Spleen (tissue), 7 donors: ENCODE data around the gene STK38.

ENCODE experiments used
- POLR2AphosphoS5 ChIP-seq, 3 donors: sonication (generic); formaldehyde crosslinking; IDR thresholded peaks; one replicate each; pipeline ENCODE4 v1.5.1; 2017; ENCODE audit warnings: antibody characterized with exemption in 3 of 3
- TF ChIP-seq, protein P1 (sequence below), 11 experiments: fragments of 200-600 bp in 7 of 11; fragments of 450-650 bp in 4 of 11; sonication (generic) in 4 of 11; IDR thresholded peaks in 8 of 11; conservative IDR thresholded peaks in 3 of 11; 1 replicate in 7 of 11; 2 replicates in 4 of 11; pipeline versions ENCODE4 v1.4.0 to v1.8.0; 2016 to 2021; ENCODE audit warnings: antibody characterized with exemption in 11 of 11, inconsistent platforms in 4 of 11, mild to moderate bottlenecking in 1 of 11
- donor health status: DM: no; HTN: no; CAD: no; lungs with moderate emphysema.
- donor health status: DM: no; HTN: no; CAD: no.
- donor health status: DM: no; HTN: no; CAD: no.

DNA sequence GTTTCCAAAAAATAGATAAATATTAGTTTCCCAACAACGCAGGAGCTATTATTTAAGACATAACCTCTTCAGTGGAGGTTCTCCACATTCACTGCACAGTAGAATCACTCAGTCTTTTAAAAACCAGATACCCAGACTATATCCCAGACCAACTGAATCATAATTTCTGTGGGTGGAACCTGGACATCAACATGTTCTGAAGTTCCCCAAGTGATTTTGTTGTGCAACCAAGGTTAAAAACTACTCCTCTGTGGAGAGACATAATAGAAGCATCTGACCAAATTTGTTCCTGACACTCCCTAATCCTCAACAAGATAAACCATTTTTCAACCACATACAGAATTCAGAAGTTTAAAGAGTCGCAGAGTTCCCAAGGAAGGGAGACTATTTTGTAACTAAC is 42.3 kb downstream of the STK38 start:
- TF ChIP-seq, protein P1, sequence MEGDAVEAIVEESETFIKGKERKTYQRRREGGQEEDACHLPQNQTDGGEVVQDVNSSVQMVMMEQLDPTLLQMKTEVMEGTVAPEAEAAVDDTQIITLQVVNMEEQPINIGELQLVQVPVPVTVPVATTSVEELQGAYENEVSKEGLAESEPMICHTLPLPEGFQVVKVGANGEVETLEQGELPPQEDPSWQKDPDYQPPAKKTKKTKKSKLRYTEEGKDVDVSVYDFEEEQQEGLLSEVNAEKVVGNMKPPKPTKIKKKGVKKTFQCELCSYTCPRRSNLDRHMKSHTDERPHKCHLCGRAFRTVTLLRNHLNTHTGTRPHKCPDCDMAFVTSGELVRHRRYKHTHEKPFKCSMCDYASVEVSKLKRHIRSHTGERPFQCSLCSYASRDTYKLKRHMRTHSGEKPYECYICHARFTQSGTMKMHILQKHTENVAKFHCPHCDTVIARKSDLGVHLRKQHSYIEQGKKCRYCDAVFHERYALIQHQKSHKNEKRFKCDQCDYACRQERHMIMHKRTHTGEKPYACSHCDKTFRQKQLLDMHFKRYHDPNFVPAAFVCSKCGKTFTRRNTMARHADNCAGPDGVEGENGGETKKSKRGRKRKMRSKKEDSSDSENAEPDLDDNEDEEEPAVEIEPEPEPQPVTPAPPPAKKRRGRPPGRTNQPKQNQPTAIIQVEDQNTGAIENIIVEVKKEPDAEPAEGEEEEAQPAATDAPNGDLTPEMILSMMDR (IDR thresholded peaks at IDR 0.05 in 8 of 11, conservative IDR thresholded peaks at IDR 0.05 in 3 of 11): no peak
- TF ChIP-seq POLR2AphosphoS5 (IDR thresholded peaks at IDR 0.05): no peak
